Measurements from ENCODE around the gene GPHA2.

DNA sequence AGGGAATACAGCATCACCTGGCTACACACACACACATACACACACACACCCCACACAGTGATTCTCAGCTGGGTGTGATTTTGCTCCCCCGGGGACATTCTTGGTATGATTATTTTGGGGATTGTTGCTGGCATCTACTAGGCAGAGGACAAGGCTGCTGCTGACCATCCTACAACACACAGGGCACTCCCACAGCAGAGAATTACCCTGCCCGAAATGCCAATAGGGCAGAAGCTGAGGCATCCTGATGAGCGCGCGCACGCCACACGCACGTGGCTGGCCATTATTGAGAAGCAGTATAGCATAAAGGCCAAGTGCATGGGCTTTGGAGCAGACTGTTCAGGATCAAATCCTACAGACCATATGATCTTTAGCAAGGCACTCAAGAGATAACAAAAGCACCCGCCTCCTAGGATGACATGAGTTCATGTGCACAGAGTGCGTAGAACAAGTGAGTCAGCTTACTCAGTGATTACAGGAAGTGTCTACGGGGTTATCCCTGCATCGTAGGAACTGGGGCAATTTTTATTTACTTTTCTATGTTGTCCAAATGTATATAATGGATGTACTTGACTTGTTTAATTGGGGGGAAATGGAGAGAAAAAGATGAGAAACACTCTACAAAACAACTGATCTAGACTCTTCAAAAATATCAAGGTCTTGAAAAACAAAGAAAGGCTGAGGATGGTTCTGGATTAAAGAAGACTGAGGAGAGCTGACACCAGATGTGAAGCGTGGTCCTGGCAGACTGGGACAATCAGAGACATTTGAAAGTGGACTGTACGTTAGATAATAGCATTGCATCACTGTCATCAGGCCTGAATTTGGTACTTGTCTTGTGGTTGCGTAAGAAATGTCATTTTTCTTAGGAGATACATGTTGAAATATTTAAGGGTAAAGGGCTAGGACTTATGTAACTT lies 50.1 kb downstream of the GPHA2 start:
- TF ChIP-seq NRF1 (conservative IDR thresholded peaks at IDR 0.05; ENCODE audit: low read depth, low read length) (no peak), LARP7 (IDR thresholded peaks at IDR 0.05) (no peak), BHLHE40 (IDR thresholded peaks at IDR 0.05; ENCODE audit: borderline replicate concordance in 1 of 2, low read depth in 2 of 2, low read length in 1 of 2) (no peak), POLR2A (IDR thresholded peaks at IDR 0.05; ENCODE audit: low read depth, low read length) (no peak), FOXM1 (IDR thresholded peaks at IDR 0.05; ENCODE audit: low read depth, low read length) (no peak), CEBPB (IDR thresholded peaks at IDR 0.05; ENCODE audit: borderline replicate concordance in 1 of 2, low read depth in 2 of 2, low read length in 2 of 2) (no peak), EZH2 (IDR thresholded peaks at IDR 0.05; ENCODE audit: borderline replicate concordance, control insufficient read depth, low read depth, low read length) (no peak), POLR2AphosphoS2 (IDR thresholded peaks at IDR 0.05; ENCODE audit: low read depth, low read length) (no peak), RFX5 (IDR thresholded peaks at IDR 0.05; ENCODE audit: low read depth, low read length) (no peak), GABPA (IDR thresholded peaks at IDR 0.05; ENCODE audit: low read depth) (no peak), ZNF24 (IDR thresholded peaks at IDR 0.05) (no peak)
- TF ChIP-seq, protein P1, sequence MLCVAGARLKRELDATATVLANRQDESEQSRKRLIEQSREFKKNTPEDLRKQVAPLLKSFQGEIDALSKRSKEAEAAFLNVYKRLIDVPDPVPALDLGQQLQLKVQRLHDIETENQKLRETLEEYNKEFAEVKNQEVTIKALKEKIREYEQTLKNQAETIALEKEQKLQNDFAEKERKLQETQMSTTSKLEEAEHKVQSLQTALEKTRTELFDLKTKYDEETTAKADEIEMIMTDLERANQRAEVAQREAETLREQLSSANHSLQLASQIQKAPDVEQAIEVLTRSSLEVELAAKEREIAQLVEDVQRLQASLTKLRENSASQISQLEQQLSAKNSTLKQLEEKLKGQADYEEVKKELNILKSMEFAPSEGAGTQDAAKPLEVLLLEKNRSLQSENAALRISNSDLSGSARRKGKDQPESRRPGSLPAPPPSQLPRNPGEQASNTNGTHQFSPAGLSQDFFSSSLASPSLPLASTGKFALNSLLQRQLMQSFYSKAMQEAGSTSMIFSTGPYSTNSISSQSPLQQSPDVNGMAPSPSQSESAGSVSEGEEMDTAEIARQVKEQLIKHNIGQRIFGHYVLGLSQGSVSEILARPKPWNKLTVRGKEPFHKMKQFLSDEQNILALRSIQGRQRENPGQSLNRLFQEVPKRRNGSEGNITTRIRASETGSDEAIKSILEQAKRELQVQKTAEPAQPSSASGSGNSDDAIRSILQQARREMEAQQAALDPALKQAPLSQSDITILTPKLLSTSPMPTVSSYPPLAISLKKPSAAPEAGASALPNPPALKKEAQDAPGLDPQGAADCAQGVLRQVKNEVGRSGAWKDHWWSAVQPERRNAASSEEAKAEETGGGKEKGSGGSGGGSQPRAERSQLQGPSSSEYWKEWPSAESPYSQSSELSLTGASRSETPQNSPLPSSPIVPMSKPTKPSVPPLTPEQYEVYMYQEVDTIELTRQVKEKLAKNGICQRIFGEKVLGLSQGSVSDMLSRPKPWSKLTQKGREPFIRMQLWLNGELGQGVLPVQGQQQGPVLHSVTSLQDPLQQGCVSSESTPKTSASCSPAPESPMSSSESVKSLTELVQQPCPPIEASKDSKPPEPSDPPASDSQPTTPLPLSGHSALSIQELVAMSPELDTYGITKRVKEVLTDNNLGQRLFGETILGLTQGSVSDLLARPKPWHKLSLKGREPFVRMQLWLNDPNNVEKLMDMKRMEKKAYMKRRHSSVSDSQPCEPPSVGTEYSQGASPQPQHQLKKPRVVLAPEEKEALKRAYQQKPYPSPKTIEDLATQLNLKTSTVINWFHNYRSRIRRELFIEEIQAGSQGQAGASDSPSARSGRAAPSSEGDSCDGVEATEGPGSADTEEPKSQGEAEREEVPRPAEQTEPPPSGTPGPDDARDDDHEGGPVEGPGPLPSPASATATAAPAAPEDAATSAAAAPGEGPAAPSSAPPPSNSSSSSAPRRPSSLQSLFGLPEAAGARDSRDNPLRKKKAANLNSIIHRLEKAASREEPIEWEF (IDR thresholded peaks at IDR 0.05; ENCODE audit: insufficient replicate concordance, low read depth, low read length): no peak
- TF ChIP-seq, protein P2, sequence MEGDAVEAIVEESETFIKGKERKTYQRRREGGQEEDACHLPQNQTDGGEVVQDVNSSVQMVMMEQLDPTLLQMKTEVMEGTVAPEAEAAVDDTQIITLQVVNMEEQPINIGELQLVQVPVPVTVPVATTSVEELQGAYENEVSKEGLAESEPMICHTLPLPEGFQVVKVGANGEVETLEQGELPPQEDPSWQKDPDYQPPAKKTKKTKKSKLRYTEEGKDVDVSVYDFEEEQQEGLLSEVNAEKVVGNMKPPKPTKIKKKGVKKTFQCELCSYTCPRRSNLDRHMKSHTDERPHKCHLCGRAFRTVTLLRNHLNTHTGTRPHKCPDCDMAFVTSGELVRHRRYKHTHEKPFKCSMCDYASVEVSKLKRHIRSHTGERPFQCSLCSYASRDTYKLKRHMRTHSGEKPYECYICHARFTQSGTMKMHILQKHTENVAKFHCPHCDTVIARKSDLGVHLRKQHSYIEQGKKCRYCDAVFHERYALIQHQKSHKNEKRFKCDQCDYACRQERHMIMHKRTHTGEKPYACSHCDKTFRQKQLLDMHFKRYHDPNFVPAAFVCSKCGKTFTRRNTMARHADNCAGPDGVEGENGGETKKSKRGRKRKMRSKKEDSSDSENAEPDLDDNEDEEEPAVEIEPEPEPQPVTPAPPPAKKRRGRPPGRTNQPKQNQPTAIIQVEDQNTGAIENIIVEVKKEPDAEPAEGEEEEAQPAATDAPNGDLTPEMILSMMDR (IDR thresholded peaks at IDR 0.05 in 2 of 3, conservative IDR thresholded peaks at IDR 0.05 in 1 of 3; ENCODE audit: control insufficient read depth in 2 of 3, extremely low read depth in 1 of 3, insufficient read depth in 1 of 3, low read depth in 3 of 3, low read length in 3 of 3): no peak

Measured in GM12878 (cell line).